ENCODE measurements around the gene PIAS4.

The PIAS4 gene

GRCh38 chr19:4077800-4078684, 70.5 kb downstream of the PIAS4 start:
- no peak for DNase-seq (ENCODE audit: low read depth)

DNA sequence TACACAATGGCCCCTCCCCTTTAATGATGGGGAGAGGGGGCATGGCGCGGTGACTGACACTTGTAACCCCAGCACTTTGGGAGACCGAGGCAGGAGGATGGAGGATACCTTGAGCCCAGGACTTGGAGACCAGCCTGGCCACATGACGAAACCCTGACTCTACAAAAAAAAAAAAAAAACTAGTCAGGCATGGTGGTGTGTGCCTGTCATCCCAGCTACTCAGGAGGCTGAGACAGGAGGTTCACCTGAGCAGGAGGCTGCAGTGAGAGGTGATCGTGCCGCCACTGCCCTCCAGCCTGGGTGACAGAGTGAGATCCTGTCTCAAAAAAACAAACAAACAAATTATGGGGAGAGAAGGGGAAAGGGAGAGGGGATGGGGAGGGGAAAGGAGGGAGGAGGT, 72.9 kb downstream of the PIAS4 start:
- DNase-seq (ENCODE audit: low read depth) = no peak

- no peak for DNase-seq (ENCODE audit: low read depth)
These were observed 74.0 kb downstream of the PIAS4 start for GRCh38 chr19:4081441-4082129.

- no peak for DNase-seq (ENCODE audit: low read depth)
These were observed 74.6 kb downstream of the PIAS4 start for GRCh38 chr19:4082172-4082571.

DNA sequence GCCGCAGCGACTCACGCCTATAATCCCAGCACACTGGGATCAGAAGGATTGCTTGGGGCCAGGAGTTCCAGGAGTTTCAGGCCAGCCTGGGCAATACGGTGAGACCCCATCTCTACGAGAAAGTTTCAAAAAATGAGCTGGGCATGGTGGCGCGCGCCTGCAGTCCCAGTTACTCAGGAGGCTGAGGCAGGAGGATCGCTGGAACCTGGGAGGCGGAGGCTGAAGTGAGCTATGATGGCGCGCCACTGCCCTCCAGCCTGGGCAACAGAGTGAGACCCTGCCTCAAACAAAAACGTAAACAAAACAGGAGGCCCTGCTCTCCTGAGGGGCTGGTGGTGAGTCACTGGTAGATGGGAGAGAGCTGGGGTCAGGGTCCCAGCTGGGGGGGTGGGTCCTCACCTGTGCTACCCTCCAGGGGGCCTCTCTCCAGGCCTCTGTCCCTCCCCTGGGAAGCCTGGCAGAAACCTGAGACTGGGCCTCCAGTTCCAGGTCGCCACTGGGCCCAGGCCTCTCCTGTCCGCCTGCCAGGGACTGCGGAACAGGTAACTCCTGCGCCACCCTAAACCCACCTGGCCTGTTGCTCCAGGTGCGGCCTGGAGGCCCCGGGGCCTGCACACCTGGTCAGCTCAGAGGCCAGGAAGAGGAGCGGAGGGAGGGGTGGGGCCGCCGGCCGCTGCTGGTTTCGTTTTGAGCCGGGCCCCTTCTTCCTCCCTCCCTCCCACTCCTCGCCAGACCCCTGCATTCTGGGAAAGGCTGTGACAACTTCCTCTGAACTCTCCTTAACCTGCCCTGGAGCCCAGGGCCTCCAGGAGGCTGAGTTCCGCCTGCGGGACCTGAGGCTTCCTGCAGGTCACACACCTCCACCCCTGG, 76.4 kb downstream of the PIAS4 start:
- DNase-seq (ENCODE audit: low read depth) = no peak

DNA sequence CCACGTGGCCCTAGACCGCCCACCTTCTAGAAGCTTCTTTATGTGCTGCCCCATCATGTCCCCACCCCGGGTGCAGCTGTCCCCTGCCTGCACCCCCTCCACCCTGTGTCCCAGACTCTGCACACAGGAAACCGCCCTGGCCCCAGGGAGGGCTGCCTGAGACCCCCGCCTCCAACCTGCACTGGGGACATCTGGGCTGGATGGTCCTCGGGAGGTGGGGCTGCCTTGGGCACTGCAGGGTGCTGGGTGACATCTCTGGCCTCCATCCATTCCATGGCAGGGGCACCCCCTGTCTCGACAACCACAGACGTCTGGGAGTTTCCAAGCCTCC, 77.0 kb downstream of the PIAS4 start:
- no peak for DNase-seq (ENCODE audit: low read depth)

DNA sequence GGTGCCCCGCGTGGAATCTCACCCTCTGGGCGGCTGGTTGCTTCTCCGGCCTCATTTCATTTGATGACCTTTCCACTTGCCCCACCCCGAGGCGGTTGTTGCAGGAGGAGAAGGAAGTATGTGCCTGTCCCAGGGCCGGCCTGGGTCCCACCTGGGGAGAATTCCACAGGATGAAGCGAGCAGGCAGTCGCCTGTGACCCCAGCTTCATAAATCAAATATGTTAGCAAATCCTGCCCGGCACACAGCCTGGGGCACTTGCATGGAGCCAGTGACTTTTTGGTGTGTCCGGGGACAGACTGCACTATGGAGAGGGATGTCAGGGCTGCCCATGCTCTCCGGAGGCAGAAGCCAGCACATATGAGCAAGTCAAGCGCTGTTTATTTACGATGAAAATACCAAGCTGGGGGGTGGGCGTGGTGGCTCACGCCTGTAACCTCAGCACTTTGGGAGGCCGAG, 78.9 kb downstream of the PIAS4 start:
- DNase-seq (ENCODE audit: low read depth) = no peak

- no peak for DNase-seq (ENCODE audit: low read depth)
These were observed 80.5 kb downstream of the PIAS4 start for GRCh38 chr19:4087787-4088679.

- no peak for DNase-seq (ENCODE audit: low read depth)
These were observed 81.4 kb downstream of the PIAS4 start for GRCh38 chr19:4088975-4089374.

All from iris pigment epithelial cell (primary cell).